ENCODE results near the gene RIBC1.
"Not testable (repeated sequence)": the region's sequence is repeated elsewhere in the genome, so short reads cannot be mapped to it uniquely, and the experiment has no call there.

Gene RIBC1

GRCh38 chrX:53422861-53423306 lies at the start of gene RIBC1:
TSS of gene RIBC1 (plus strand) at chrX:53422873. CDS start at chrX:53426277, 3,404 bp downstream.
- no peak for DNase-seq

GRCh38 chrX:53373307-53373706 lies 49.4 kb upstream of the RIBC1 start:
- no peak for DNase-seq

GRCh38 chrX:53374222-53374820 lies 48.4 kb upstream of the RIBC1 start:
- peak; percentile 9 for DNase-seq

- DNase-seq = no peak
Observed at GRCh38 chrX:53374923-53375322, 47.8 kb upstream of the RIBC1 start.

- peak; percentile 85 for DNase-seq
Observed at GRCh38 chrX:53376888-53377287, 45.8 kb upstream of the RIBC1 start.

- DNase-seq = no peak
Observed at GRCh38 chrX:53377464-53377863, 45.2 kb upstream of the RIBC1 start.

GRCh38 chrX:53379008-53379710 lies 43.5 kb upstream of the RIBC1 start:
- DNase-seq = no peak

GRCh38 chrX:53379747-53380146 lies 42.9 kb upstream of the RIBC1 start:
- peak; percentile 6 for DNase-seq

- DNase-seq = peak; percentile 30
Observed at GRCh38 chrX:53383376-53384076, 39.1 kb upstream of the RIBC1 start.

GRCh38 chrX:53395605-53396298 lies 26.9 kb upstream of the RIBC1 start:
- no peak for DNase-seq

- no peak for DNase-seq
Observed at GRCh38 chrX:53398216-53398615, 24.5 kb upstream of the RIBC1 start.

GRCh38 chrX:53403535-53403934 lies 19.1 kb upstream of the RIBC1 start:
- DNase-seq = no peak

- DNase-seq = no peak
Observed at GRCh38 chrX:53412446-53412845, 10.2 kb upstream of the RIBC1 start.

GRCh38 chrX:53420351-53420750 lies 2.3 kb upstream of the RIBC1 start:
- not testable (repeated sequence) for DNase-seq

GRCh38 chrX:53421125-53421524 lies 1.5 kb upstream of the RIBC1 start:
- peak; percentile 19 for DNase-seq

- peak; percentile 65 for DNase-seq
Observed at GRCh38 chrX:53421772-53422085, 944 bp upstream of the RIBC1 start.

GRCh38 chrX:53422086-53422860 lies 400 bp upstream of the RIBC1 start, which contains the start of gene SMC1A:
TSS of gene SMC1A (minus strand) at chrX:53422654. CDS start at chrX:53422600, 54 bp downstream.
- DNase-seq = peak; percentile 99

GRCh38 chrX:53429755-53430154 lies 7.1 kb downstream of the RIBC1 start:
- DNase-seq = no peak

- DNase-seq = no peak
Observed at GRCh38 chrX:53430231-53430630, 7.6 kb downstream of the RIBC1 start.

- peak; percentile 96 for DNase-seq
Observed at GRCh38 chrX:53433651-53434639, 11.3 kb downstream of the RIBC1 start, which contains the start of gene HSD17B10. TSS of gene HSD17B10 (minus strand) at chrX:53434370. CDS start at chrX:53434345, 25 bp downstream.

GRCh38 chrX:53435997-53436396 lies 13.3 kb downstream of the RIBC1 start:
- peak; percentile 84 for DNase-seq

Measured in NCI-H82 (cell line).